Panc1 (cell line): ENCODE data around the gene ACSL1. TPM values are rescaled to one million over a fixed set of nuclear protein-coding genes. Genes with fewer than 3 reads are reported as not detected.
"Not testable (repeated sequence)": the region's sequence is repeated elsewhere in the genome, so short reads cannot be mapped to it uniquely, and the experiment has no call there.

Source experiments
- ATAC-seq: fragments of 200-7000 bp; cut with Tn5 transposase; 2 replicates; pipeline ENCODE4 v1.9.1; 2020; ENCODE audit warnings: mild to moderate bottlenecking, moderate library complexity
- BruUV-seq: library from RNA; stranded (reverse); fragments of 400-500 nt; replicated peaks from 2 replicates; lab custom pipeline; 2021; lab: Mats Ljungman, UMichigan
- CTCF ChIA-PET: fragments of 300-600 bp; sonication (Branson Sonifier 250); formaldehyde crosslinking; loops from one replicate; lab custom pipeline; 2022; ENCODE audit warnings: antibody characterized with exemption; lab: Charles Lee
- POLR2A ChIA-PET: fragments of 300-600 bp; sonication (Branson Sonifier 250); formaldehyde crosslinking; loops from one replicate; lab custom pipeline; 2022; ENCODE audit warnings: antibody characterized with exemption; lab: Charles Lee
- DNase-seq: peaks from one replicate; pipeline ENCODE4 v3.0.0-alpha.2; 2010; ENCODE audit warnings: low read depth, low spot score
- H3K27ac ChIP-seq: 2 replicates; pipeline ENCODE4 v1.5.1; 2011; ENCODE audit warnings: mild to moderate bottlenecking, low read length, inconsistent platforms
- H3K27me3 ChIP-seq: fragments of 200-500 bp; sonication (Bioruptor generic); 2 replicates; pipeline ENCODE4 v1.6.0; 2014; ENCODE audit warnings: low read length, inconsistent platforms; ENCODE audit not compliant: control insufficient read depth, insufficient read depth
- H3K36me3 ChIP-seq: fragments of 200-500 bp; sonication (Bioruptor generic); 2 replicates; pipeline ENCODE4 v1.5.1; 2014; ENCODE audit warnings: inconsistent platforms, mild to moderate bottlenecking, low read length, moderate library complexity; ENCODE audit not compliant: control insufficient read depth, insufficient read depth
- H3K4me1 ChIP-seq: 2 replicates; pipeline ENCODE4 v1.5.1; 2011; ENCODE audit warnings: inconsistent platforms, mild to moderate bottlenecking, low read length, moderate library complexity; ENCODE audit not compliant: control insufficient read depth, insufficient read depth
- H3K4me3 ChIP-seq, 2 experiments: 2 replicates each; pipeline ENCODE4 v1.5.1; 2011 to 2012; ENCODE audit warnings: low read depth in 2 of 2, low read length in 2 of 2, mild to moderate bottlenecking in 2 of 2, inconsistent platforms in 1 of 2, moderate library complexity in 1 of 2
- H3K9me3 ChIP-seq: fragments of 200-500 bp; sonication (Bioruptor generic); 2 replicates; pipeline ENCODE4 v1.5.1; 2014; ENCODE audit warnings: low read depth, mild to moderate bottlenecking, inconsistent platforms, low read length, moderate library complexity; ENCODE audit not compliant: control insufficient read depth, insufficient read depth
- POLR2AphosphoS5 ChIP-seq: IDR thresholded peaks from 2 replicates; pipeline ENCODE4 v1.6.1; 2012; ENCODE audit warnings: mild to moderate bottlenecking, low read depth, low read length, moderate library complexity
- SIN3A ChIP-seq: IDR thresholded peaks from 2 replicates; pipeline ENCODE4 v1.6.1; 2012; ENCODE audit warnings: low read depth, mild to moderate bottlenecking, low read length, moderate library complexity, borderline replicate concordance; ENCODE audit not compliant: insufficient read depth
- TCF7L2 ChIP-seq: IDR thresholded peaks from 2 replicates; pipeline ENCODE4 v1.6.1; 2011; ENCODE audit warnings: mild to moderate bottlenecking, low read depth, low read length, inconsistent platforms
- in situ Hi-C: cut with HindIII; loops from 2 replicates; pipeline ENCODE4 v1.10.0; 2016; ENCODE audit warnings: low sequenced_read_pairs, low pct_unique_long_range_greater_than_20kb
- intact Hi-C: fragments of 100-400 bp; cut with micrococcal nuclease; formaldehyde crosslinking; loops from one replicate; pipeline ENCODE4 v1.10.0; 2022; ENCODE audit not compliant: unreplicated experiment
- total RNA-seq: library from RNA; stranded (reverse); gene quantifications from one replicate; pipeline ENCODE4 v1.2.1, GENCODE V29; 2021; ENCODE audit not compliant: unreplicated experiment
- TF ChIP-seq, protein P1 (sequence below), 2 experiments: IDR thresholded peaks; 2 replicates each; pipeline ENCODE4 v1.6.1; 2011 to 2012; ENCODE audit warnings: low read depth in 2 of 2, control low read depth in 1 of 2, low read length in 1 of 2, mild to moderate bottlenecking in 1 of 2, moderate library complexity in 1 of 2; ENCODE audit not compliant: insufficient read depth in 1 of 2
- TF ChIP-seq, protein P2 (sequence below): fragments of 450-650 bp; IDR thresholded peaks from 2 replicates; pipeline ENCODE4 v1.5.1; 2017; ENCODE audit warnings: mild to moderate bottlenecking

The ACSL1 gene
- total RNA-seq, 1 experiment from 2014 or later, result 15.4 TPM

DNA sequence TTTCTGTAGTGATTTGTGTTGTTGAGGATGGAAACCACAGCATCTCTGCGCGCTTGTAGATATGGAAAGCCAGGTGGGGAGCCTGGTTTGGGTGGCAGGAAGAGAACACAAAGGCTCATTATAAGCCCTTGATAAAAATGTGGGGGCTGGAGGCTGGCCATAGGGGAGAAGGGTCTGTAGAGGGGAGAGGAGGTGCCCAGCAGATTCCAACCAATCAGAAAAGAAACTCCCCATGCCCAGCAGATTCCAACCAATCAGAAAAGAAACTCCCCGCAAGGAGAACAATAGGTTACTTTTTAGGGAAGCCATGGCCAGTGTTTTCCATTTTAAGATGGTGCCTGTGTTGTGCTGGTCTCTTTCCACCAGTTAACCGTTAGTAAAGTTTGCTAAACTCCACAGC lies 82.1 kb downstream of the ACSL1 start:
- Histone ChIP-seq H3K9me3 (no peaks in the 10 kb centered on the region), H3K4me1 (no peaks in the 10 kb centered on the region), H3K4me3 (no peak overlapping the region), H3K27me3 (no peaks in the 10 kb centered on the region), H3K27ac (no peak overlapping the region), H3K36me3 (no peaks in the 10 kb centered on the region)
- ATAC-seq (no peak), DNase-seq (no peak)
- no peak for TF ChIP-seq SIN3A
- no peak for TF ChIP-seq TCF7L2
- no peak for TF ChIP-seq POLR2AphosphoS5
- TF ChIP-seq, protein P1, sequence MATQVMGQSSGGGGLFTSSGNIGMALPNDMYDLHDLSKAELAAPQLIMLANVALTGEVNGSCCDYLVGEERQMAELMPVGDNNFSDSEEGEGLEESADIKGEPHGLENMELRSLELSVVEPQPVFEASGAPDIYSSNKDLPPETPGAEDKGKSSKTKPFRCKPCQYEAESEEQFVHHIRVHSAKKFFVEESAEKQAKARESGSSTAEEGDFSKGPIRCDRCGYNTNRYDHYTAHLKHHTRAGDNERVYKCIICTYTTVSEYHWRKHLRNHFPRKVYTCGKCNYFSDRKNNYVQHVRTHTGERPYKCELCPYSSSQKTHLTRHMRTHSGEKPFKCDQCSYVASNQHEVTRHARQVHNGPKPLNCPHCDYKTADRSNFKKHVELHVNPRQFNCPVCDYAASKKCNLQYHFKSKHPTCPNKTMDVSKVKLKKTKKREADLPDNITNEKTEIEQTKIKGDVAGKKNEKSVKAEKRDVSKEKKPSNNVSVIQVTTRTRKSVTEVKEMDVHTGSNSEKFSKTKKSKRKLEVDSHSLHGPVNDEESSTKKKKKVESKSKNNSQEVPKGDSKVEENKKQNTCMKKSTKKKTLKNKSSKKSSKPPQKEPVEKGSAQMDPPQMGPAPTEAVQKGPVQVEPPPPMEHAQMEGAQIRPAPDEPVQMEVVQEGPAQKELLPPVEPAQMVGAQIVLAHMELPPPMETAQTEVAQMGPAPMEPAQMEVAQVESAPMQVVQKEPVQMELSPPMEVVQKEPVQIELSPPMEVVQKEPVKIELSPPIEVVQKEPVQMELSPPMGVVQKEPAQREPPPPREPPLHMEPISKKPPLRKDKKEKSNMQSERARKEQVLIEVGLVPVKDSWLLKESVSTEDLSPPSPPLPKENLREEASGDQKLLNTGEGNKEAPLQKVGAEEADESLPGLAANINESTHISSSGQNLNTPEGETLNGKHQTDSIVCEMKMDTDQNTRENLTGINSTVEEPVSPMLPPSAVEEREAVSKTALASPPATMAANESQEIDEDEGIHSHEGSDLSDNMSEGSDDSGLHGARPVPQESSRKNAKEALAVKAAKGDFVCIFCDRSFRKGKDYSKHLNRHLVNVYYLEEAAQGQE (IDR thresholded peaks at IDR 0.05; ENCODE audit: insufficient read depth in 1 of 2, low read depth in 2 of 2, low read length in 1 of 2), result no peak
- TF ChIP-seq, protein P2, sequence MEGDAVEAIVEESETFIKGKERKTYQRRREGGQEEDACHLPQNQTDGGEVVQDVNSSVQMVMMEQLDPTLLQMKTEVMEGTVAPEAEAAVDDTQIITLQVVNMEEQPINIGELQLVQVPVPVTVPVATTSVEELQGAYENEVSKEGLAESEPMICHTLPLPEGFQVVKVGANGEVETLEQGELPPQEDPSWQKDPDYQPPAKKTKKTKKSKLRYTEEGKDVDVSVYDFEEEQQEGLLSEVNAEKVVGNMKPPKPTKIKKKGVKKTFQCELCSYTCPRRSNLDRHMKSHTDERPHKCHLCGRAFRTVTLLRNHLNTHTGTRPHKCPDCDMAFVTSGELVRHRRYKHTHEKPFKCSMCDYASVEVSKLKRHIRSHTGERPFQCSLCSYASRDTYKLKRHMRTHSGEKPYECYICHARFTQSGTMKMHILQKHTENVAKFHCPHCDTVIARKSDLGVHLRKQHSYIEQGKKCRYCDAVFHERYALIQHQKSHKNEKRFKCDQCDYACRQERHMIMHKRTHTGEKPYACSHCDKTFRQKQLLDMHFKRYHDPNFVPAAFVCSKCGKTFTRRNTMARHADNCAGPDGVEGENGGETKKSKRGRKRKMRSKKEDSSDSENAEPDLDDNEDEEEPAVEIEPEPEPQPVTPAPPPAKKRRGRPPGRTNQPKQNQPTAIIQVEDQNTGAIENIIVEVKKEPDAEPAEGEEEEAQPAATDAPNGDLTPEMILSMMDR, result no peak
- in situ Hi-C loops, result no loop called here
- ChIA-PET POLR2A (no interaction called here), CTCF (no interaction called here)
- intact Hi-C loops, result loop anchor here (10.0 kb wide), 1 partner anchor 261 kb away; no protein-coding TSS in a partner anchor
- BruUV-seq, result no TSS peak

DNA sequence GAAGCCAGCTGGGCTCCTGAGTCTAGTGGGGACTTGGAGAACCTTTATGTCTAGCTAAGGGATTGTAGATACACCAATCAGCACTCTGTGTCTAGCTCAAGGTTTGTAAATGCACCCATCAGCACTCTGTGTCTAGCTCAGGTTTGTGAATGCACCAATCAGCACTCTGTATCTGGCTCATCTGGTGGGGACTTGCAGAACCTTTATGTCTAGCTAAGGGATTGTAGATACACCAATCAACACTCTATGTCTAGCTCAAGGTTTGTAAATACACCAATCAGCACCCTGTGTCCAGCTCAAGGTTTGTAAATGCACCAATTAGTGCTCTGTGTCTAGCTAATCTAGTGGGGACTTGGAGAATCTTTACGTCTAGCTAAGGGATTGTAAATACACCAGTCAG lies 84.1 kb downstream of the ACSL1 start:
- H3K4me1 ChIP-seq, DNase-seq, ATAC-seq, H3K4me3 ChIP-seq, in situ Hi-C loops, H3K36me3 ChIP-seq, H3K27me3 ChIP-seq, POLR2A ChIA-PET, BruUV-seq, H3K27ac ChIP-seq, H3K9me3 ChIP-seq: not testable (repeated sequence)
- CTCF ChIA-PET, result interaction anchor here (0.6 kb wide), 1 partner anchor 147 kb away, joined by 7 read pairs; no protein-coding TSS in a partner anchor
- intact Hi-C loops, result loop anchor here (10.0 kb wide), 1 partner anchor 263 kb away; no protein-coding TSS in a partner anchor

DNA sequence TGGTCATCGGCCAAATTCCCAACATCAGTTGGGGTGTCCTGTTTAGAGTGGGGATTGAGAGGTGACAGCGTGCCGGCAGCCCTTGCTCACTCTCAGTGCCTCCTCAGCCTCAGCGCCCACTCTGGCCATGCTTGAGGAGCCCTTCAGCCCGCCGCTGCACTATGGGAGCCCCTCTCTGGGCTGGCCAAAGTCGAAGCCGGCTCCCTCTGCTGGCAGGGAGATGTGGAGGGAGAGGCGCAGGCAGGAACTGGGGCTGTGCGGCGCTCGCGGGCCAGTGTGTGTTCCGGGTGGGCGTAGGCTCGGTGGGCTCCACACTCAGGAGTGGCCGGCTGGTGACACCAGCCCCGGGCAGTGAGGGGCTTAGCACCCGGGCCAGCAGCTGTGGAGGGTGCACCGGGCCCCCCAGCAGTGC lies 84.8 kb downstream of the ACSL1 start:
- TF ChIP-seq, protein P1 (IDR thresholded peaks at IDR 0.05; ENCODE audit: insufficient read depth in 1 of 2, low read depth in 2 of 2, low read length in 1 of 2), result no peak
- TF ChIP-seq POLR2AphosphoS5 (no peak), TCF7L2 (no peak), SIN3A (no peak)
- TF ChIP-seq, protein P2, result no peak; the same call in 1 of the 2 replicates
- DNase-seq, result no peak
- Histone ChIP-seq H3K4me3 (no peak overlapping the region), H3K4me1 (no peaks in the 10 kb centered on the region), H3K36me3 (no peaks in the 10 kb centered on the region), H3K27me3 (no peaks in the 10 kb centered on the region), H3K27ac (no peak overlapping the region), H3K9me3 (no peaks in the 10 kb centered on the region)
- CTCF ChIA-PET, result interaction anchor here (0.6 kb wide), 1 partner anchor 148 kb away, joined by 7 read pairs; no protein-coding TSS in a partner anchor
- POLR2A ChIA-PET, result no interaction called here
- in situ Hi-C loops, result no loop called here
- no peak for ATAC-seq
- intact Hi-C loops, result loop anchor here (10.0 kb wide), 1 partner anchor 264 kb away; no protein-coding TSS in a partner anchor
- no TSS peak for BruUV-seq
